HG02588 (cell line): ENCODE results near the gene CYP46A1.
A peak's percentile ranks its signal among the peaks of the same experiment; 100 is the strongest.
"Not testable (repeated sequence)": the region's sequence is repeated elsewhere in the genome, so short reads cannot be mapped to it uniquely, and the experiment has no call there.

Experiments used
- ATAC-seq: cut with Tn5 transposase; IDR thresholded peaks from one replicate; pipeline ENCODE4 v1.9.1; 2021; ENCODE audit warnings: mild to moderate bottlenecking, moderate library complexity; ENCODE audit not compliant: unreplicated experiment

Gene CYP46A1

DNA sequence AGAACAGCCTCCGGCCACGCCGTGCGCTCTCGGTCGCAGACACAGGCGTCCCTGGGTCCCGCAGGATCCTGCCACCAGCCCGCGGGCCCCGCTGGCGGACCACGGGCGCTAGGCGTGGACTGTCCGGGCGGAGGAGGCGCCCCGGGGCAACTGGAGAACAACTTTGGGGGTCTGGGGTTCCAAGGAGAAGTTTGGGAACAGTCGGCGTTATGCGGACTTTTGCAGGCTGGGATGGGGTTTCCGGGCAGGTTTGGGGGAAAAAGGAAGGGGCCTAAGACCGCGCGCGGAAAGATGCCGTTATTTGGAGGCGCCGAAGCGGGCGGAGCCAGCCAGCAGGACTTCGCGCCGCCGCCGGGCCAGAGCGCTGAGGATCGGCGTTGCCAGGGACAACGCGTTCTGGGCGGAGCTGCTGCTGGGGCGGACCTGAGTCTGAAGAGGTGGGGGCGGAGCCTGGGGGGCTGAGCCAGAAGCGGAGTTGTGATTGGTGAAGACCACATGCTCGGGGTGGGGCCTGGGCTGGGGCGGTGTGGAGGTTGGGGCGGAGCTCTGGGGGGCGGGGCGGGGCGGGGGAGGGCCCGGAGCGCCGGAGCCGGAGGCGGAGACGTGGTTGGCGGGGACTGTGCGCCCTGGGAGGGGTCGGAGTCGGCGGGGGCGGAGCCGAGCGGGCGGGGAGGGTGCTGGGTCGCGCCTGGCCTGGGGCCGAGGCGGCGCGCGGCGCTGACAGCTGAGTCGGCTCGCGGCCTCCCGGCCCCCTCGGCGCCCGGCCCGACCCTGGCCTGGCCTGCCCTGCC lies at the start of gene CYP46A1:
CYP46A1 (plus strand) TSS at position 680 of the 791 bp plus-strand sequence. CDS start 120 bp downstream, outside the sequence.
- ATAC-seq: peak; percentile 86

DNA sequence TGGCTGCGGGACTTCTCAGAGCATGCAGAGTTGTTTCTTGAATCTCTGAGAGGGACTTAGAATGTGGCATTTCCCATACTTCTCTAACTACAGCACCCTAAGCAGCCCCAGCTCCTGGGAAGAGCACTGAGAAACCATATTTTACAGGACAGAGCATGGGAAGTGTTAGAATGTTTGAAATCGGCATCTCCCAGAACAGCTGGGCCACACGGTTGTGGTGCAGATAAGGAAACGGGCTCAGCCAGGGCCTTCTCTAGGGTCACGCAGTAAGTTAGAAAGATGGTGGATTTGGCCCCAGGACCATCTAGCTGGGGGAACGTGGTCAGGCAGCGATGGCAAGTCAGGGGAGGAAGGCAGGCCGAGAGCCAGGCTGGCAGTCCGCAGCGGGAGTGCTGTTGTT lies 49.7 kb upstream of the CYP46A1 start:
- ATAC-seq: no peak

GRCh38 chr14:99635116-99635515 lies 49.0 kb upstream of the CYP46A1 start:
- ATAC-seq: no peak

GRCh38 chr14:99636487-99636886 lies 47.6 kb upstream of the CYP46A1 start:
- no peak for ATAC-seq

DNA sequence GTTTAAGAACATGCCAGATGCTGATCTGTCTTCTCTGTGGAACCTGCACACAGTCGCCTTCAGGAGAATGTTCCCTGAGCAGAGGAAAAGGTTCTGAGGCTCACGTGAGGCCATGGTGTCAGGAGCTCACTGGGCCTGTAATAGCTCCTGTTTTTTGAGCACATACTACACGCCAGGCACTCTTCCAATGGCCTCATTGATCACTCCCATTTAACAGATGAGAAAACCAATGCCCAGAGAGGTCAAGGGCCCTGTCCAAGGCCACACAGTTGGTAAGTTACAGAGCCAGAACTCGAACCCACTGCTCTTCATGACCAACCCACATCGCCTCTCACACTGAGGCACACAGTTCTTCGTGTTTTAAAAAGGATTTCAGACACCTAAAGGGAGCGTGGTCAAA lies 46.5 kb upstream of the CYP46A1 start:
- no peak for ATAC-seq

- not testable (repeated sequence) for ATAC-seq
Measured at GRCh38 chr14:99642771-99643170, 41.3 kb upstream of the CYP46A1 start.

DNA sequence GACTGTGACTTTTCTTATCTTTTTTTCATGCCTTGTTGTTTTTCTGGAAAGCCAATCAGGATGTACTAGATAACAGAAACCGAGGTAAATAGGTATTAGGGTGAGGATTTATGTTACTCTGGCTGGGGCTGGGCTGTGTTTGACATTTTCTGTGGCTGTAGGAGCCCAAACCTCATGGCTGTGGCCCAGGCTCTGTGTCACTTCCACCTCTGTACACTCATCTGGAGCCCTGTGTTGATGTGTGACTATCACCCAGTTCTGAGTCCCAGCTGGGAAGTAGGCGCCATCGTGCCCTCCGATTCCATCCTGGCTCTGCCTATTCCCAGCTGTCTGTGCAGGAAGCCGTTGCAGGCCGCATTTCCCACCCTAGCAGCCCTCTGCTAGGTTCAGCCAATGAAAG lies 40.8 kb upstream of the CYP46A1 start:
- no peak for ATAC-seq

DNA sequence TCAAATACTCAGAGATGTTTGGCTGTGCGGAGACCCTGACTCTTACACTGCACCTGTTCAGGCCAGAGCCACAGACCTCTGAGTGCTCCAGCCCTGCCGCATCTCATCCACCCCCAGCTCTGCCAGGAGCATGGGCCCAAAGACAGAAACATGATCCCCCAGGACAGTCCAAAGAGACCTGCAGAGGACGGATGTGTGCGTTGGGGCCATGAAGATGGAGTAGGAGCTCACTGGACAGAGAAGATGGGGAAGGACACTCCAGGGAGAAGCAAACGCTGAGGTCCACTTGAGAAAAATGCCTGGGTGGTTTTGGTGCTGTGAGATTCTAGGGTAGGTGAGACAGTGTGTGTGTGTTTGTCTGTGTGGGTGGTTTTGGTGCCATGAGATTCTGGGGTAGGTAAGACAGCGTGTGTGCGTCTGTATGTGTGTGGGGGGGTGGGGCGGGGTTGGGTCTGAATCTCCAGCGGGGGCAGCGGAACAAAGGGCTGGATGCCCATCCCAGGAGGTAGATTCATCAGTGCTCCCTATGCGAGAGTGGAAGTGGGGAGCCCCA lies 40.0 kb upstream of the CYP46A1 start:
- no peak for ATAC-seq

DNA sequence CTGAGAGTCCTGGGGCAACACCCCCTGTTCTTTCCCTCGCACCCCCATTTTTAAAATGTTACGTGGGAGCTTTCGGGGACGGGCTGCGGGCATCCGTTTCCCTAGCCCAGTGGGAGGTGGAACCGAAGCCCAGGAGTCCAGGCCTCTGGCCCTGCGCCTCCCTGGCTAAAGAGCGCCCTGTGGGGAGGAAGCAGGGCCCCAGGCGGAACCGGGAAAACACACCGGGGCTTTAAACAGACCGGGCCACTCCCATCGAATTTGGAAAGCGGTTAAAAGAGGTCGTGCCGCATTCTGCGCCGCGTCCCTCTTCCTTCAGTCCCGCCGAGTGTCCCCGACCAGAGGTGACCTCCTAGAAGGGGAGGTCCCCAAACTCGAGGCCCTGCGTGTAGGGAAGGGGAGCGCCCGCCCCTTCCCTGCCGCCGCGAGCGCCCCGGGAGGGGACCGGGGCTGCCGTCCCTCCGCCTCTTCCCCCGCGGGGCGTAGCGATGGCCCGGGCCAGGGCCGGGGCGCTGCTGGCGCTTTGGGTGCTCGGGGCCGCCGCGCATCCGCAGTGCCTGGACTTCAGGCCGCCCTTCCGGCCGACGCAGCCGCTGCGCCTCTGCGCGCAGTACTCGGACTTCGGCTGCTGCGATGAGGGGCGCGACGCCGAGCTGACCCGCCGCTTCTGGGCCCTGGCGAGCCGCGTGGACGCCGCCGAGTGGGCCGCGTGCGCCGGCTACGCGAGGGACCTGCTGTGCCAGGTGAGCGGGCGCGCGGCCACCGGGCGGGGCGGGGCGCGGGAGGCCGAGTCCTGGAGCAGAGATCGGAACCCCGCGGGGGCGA lies 39.2 kb upstream of the CYP46A1 start, which contains the start of gene HHIPL1:
HHIPL1 (plus strand) TSS at position 407 of the 822 bp plus-strand sequence; CDS start at position 486, 79 bp downstream.
- ATAC-seq: no peak

- ATAC-seq: no peak
Measured at GRCh38 chr14:99645545-99646505, 38.3 kb upstream of the CYP46A1 start.

GRCh38 chr14:99647411-99647810 lies 36.7 kb upstream of the CYP46A1 start:
- no peak for ATAC-seq

DNA sequence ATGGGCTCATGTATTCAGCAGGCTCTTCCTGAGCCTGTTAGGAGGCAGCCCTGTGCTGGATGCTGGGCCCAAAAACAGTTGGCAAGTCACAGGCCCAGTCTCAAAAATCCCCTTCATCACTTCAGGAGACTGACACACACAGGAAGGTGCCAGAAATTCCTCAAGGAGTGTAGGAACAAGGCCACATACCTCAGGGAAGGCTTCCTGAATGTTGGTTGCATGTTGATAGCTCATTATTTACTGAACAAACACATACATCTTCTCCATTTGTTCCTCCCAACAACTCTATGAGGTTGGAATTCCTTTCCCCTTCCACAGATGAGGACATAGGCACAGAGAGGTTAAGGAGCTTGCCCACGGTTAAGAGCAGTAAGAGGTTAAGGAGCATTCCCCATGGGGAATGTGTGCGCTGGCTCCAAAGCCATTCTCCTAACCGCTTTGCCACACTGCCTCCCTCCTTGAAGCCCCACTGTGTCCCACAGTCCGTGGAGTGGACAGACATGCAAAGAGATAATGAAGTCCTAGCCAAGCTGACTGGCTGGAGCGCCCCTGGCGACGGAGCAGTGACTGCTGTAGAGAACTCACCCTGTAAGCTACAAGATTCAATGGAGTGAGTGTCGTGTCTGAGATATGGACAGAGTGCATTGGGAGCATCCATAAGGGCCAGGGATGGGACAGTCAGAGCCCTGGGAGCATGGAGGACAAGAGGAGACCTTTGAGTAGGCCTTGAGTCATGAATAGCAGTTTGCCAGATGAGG lies 35.9 kb upstream of the CYP46A1 start:
- ATAC-seq: no peak

GRCh38 chr14:99649219-99649618 lies 34.9 kb upstream of the CYP46A1 start:
- ATAC-seq: no peak

- ATAC-seq: no peak
Measured at GRCh38 chr14:99649643-99650042, 34.5 kb upstream of the CYP46A1 start.

DNA sequence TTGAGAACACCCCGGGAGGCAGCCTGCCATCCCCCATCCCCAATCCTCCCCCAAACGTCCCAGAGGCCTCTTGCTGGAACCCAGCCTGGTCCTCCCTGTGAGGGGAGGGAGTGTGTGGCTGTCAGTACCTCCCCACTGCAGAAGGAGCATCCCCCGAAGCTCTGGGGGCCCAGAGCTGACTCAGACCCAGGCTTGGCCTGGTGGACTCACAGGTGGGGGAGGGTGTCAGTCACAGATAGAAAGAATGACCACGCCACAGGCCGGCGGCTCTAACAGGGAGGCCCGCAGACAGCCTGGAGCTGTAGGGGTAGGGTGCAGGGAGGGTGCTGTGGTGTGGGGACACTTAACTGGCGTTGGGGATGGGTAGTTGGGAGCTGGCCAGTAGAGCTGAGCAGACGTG lies 33.9 kb upstream of the CYP46A1 start:
- ATAC-seq: no peak

- ATAC-seq: no peak
Measured at GRCh38 chr14:99651953-99652746, 31.9 kb upstream of the CYP46A1 start.

GRCh38 chr14:99654235-99654985 lies 29.7 kb upstream of the CYP46A1 start:
- no peak for ATAC-seq

DNA sequence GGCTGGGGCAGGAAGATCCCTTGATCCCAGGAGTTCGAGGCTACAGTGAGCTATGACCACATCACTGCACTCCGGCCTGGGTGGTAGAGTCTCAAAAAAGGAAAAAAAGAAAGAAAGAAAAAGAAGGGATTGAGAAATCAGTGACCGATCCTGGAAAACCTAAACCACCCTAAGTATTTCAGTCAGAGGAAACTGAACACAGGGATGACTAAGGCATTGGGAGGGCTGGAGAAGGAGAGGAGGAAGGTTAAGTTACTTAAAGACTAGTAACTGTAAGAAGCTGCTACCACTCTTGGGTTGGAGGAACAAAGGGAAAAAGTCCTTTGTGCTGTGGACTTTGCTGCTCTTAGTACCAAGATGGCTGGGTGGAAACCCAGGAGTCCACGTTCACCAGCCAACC lies 28.6 kb upstream of the CYP46A1 start:
- ATAC-seq: no peak
